Neural cell (in vitro differentiated cells): ENCODE data around the gene EMC9. TPM values are rescaled to one million over a fixed set of nuclear protein-coding genes. Genes with fewer than 3 reads are reported as not detected.

ENCODE experiments used
- H2AFZ ChIP-seq: fragments of 200-600, 300-800 bp; sonication (generic), shearing (Covaris generic); 2 replicates; pipeline ENCODE4 v1.6.0; 2014; ENCODE audit warnings: low read depth, mild to moderate bottlenecking, antibody characterized with exemption, low read length, moderate library complexity
- H3F3A ChIP-seq: fragments of 200-600 bp; shearing (Covaris generic); 2 replicates; pipeline ENCODE4 v1.6.1; 2016; ENCODE audit warnings: mild to moderate bottlenecking, moderate library complexity, mixed read lengths, antibody characterized with exemption, low read length; ENCODE audit not compliant: insufficient read depth, poor library complexity, severe bottlenecking
- H3K27ac ChIP-seq: fragments of 200-600, 300-800 bp; sonication (generic), shearing (Covaris generic); 2 replicates; pipeline ENCODE4 v1.5.1; 2014; ENCODE audit warnings: mild to moderate bottlenecking, low read length, moderate library complexity
- H3K27me3 ChIP-seq: fragments of 300-800, 200-600 bp; sonication (generic), shearing (Covaris generic); 2 replicates; pipeline ENCODE4 v1.6.0; 2014; ENCODE audit warnings: mild to moderate bottlenecking, low read depth, low read length, moderate library complexity; ENCODE audit not compliant: insufficient read depth
- H3K36me3 ChIP-seq: fragments of 300-800, 200-600 bp; sonication (generic), shearing (Covaris generic); 2 replicates; pipeline ENCODE4 v1.5.1; 2014; ENCODE audit warnings: mild to moderate bottlenecking, antibody characterized with exemption, low read length, moderate library complexity; ENCODE audit not compliant: insufficient read depth
- H3K4me2 ChIP-seq: fragments of 300-800, 200-600 bp; sonication (generic), shearing (Covaris generic); 2 replicates; pipeline ENCODE4 v1.6.0; 2014; ENCODE audit warnings: mild to moderate bottlenecking, low read length
- H3K4me3 ChIP-seq: fragments of 300-800, 200-600 bp; sonication (generic), shearing (Covaris generic); 2 replicates; pipeline ENCODE4 v1.5.1; 2014; ENCODE audit warnings: mild to moderate bottlenecking, low read length, moderate library complexity
- H3K79me2 ChIP-seq: fragments of 200-600 bp; shearing (Covaris generic); replicated peaks from 2 replicates; pipeline ENCODE4 v1.6.0; 2014; ENCODE audit warnings: mild to moderate bottlenecking, low read length, moderate library complexity; ENCODE audit not compliant: insufficient read depth
- H3K9ac ChIP-seq: fragments of 300-800, 200-600 bp; sonication (generic), shearing (Covaris generic); 2 replicates; pipeline ENCODE4 v1.6.1; 2016; ENCODE audit warnings: mild to moderate bottlenecking, low read length, mixed read lengths
- H3K9me2 ChIP-seq: fragments of 200-600 bp; shearing (Covaris generic); 2 replicates; pipeline ENCODE4 v1.6.1; 2016; ENCODE audit warnings: mild to moderate bottlenecking, low read length, mixed read lengths; ENCODE audit not compliant: insufficient read depth
- H3K9me3 ChIP-seq: fragments of 200-600, 300-800 bp; sonication (generic), shearing (Covaris generic); 2 replicates; pipeline ENCODE4 v1.6.1; 2016; ENCODE audit warnings: mild to moderate bottlenecking, mixed run types, low read length, moderate library complexity, mixed read lengths
- H4K20me1 ChIP-seq: fragments of 200-600 bp; shearing (Covaris generic); 2 replicates; pipeline ENCODE4 v1.6.1; 2016; ENCODE audit warnings: mild to moderate bottlenecking, mixed run types; ENCODE audit not compliant: insufficient read depth
- CTCF ChIP-seq: fragments of 450-650 bp; IDR thresholded peaks from 2 replicates; pipeline ENCODE4 v1.5.1; 2014; ENCODE audit warnings: antibody characterized with exemption, mild to moderate bottlenecking, moderate library complexity; ENCODE audit not compliant: poor library complexity, severe bottlenecking
- EP300 ChIP-seq: fragments of 450-650 bp; conservative IDR thresholded peaks from 2 replicates; pipeline ENCODE4 v1.6.1; 2014; ENCODE audit warnings: antibody characterized with exemption, mild to moderate bottlenecking, moderate library complexity; ENCODE audit not compliant: poor library complexity, severe bottlenecking
- EZH2 ChIP-seq: fragments of 200-600, 300-800 bp; shearing (Covaris generic), sonication (generic); IDR thresholded peaks from 2 replicates; pipeline ENCODE4 v1.6.1; 2014; ENCODE audit warnings: antibody characterized with exemption, low read length, borderline replicate concordance, mild to moderate bottlenecking; ENCODE audit not compliant: insufficient read depth, poor library complexity, severe bottlenecking
- MXI1 ChIP-seq: fragments of 450-650 bp; conservative IDR thresholded peaks from 2 replicates; pipeline ENCODE4 v1.6.1; 2014; ENCODE audit warnings: antibody characterized with exemption, mild to moderate bottlenecking; ENCODE audit not compliant: poor library complexity, severe bottlenecking
- POLR2AphosphoS5 ChIP-seq: IDR thresholded peaks from 2 replicates; pipeline ENCODE4 v1.6.1; 2012
- RAD21 ChIP-seq: fragments of 450-650 bp; conservative IDR thresholded peaks from 2 replicates; pipeline ENCODE4 v1.6.1; 2014; ENCODE audit warnings: antibody characterized with exemption, mild to moderate bottlenecking, moderate library complexity
- REST ChIP-seq: IDR thresholded peaks from 2 replicates; pipeline ENCODE4 v1.6.1; 2012; ENCODE audit warnings: borderline replicate concordance
- SMC3 ChIP-seq: fragments of 450-650 bp; conservative IDR thresholded peaks from 2 replicates; pipeline ENCODE4 v1.6.1; 2014; ENCODE audit warnings: antibody characterized with exemption, mild to moderate bottlenecking, moderate library complexity; ENCODE audit not compliant: poor library complexity
- TAF1 ChIP-seq: IDR thresholded peaks from 2 replicates; pipeline ENCODE4 v1.6.1; 2012; ENCODE audit warnings: low read depth
- polyA plus RNA-seq: library from polyadenylated mRNA; depleted of rRNA; stranded (reverse); fragments of >200 nt; gene quantifications from 2 replicates; pipeline ENCODE4 v1.2.3, GENCODE V29; 2014

EMC9 gene
- polyA plus RNA-seq, 1 donor from 2014 or later: 45.1 TPM

- no peaks in the 10 kb centered on the region for H3K27me3 ChIP-seq
- H3K79me2 ChIP-seq: no peaks in the 10 kb centered on the region
- H3K4me2 ChIP-seq: no peak overlapping the region
- H2AFZ ChIP-seq: no peak overlapping the region
- H3K9me2 ChIP-seq: no peaks in the 10 kb centered on the region
- H3F3A ChIP-seq: no peaks in the 10 kb centered on the region
- H3K9me3 ChIP-seq: no peaks in the 10 kb centered on the region
- no peaks in the 10 kb centered on the region for H4K20me1 ChIP-seq
- no peak overlapping the region for H3K4me3 ChIP-seq
- H3K36me3 ChIP-seq: no peaks in the 10 kb centered on the region
- H3K9ac ChIP-seq: no peak overlapping the region
- TF ChIP-seq MXI1 (no peak), POLR2AphosphoS5 (no peak), SMC3 (no peak), EZH2 (no peak), EP300 (no peak), CTCF (no peak), TAF1 (no peak), RAD21 (no peak)
- no peak overlapping the region for H3K27ac ChIP-seq
Observed at GRCh38 chr14:24182110-24182882, 40.9 kb upstream of the EMC9 start.

- Histone ChIP-seq H3K27ac (no peak overlapping the region), H3K9ac (no peak overlapping the region), H3K4me3 (no peak overlapping the region), H3K9me2 (no peaks in the 10 kb centered on the region), H3K27me3 (no peaks in the 10 kb centered on the region), H2AFZ (no peak overlapping the region), H4K20me1 (no peaks in the 10 kb centered on the region), H3F3A (no peaks in the 10 kb centered on the region), H3K36me3 (no peaks in the 10 kb centered on the region), H3K79me2 (no peaks in the 10 kb centered on the region), H3K4me2 (no peak overlapping the region), H3K9me3 (no peaks in the 10 kb centered on the region)
- TF ChIP-seq EP300: no peak
- no peak for TF ChIP-seq REST
Observed at GRCh38 chr14:24181371-24182077, 40.1 kb upstream of the EMC9 start.
